Measurements from ENCODE around the gene KRT23.

The KRT23 gene

GRCh38 chr17:40883031-40883430 is 54.4 kb downstream of the KRT23 start:
- no peak for TF ChIP-seq ZNF274 (IDR thresholded peaks at IDR 0.05; ENCODE audit: low read depth, low read length)
- no peak overlapping the region for H3K4me3 ChIP-seq (ENCODE audit: low read length)

- no peak for TF ChIP-seq ZNF274 (IDR thresholded peaks at IDR 0.05; ENCODE audit: low read depth, low read length)
- H3K4me3 ChIP-seq (ENCODE audit: low read length) = no peak overlapping the region
Measured at GRCh38 chr17:40879026-40879425, 58.4 kb downstream of the KRT23 start.

GRCh38 chr17:40878044-40878443 is 59.4 kb downstream of the KRT23 start:
- no peak for TF ChIP-seq ZNF274 (IDR thresholded peaks at IDR 0.05; ENCODE audit: low read depth, low read length)

GRCh38 chr17:40873801-40874200 is 63.6 kb downstream of the KRT23 start:
- H3K4me3 ChIP-seq (ENCODE audit: low read length) = no peak overlapping the region
- no peak for TF ChIP-seq ZNF274 (IDR thresholded peaks at IDR 0.05; ENCODE audit: low read depth, low read length)

More at GRCh38 chr17:40878044-40878443, 59.4 kb downstream of the KRT23 start:
- H3K4me3 ChIP-seq (ENCODE audit: low read length) = no peak overlapping the region

GRCh38 chr17:40873255-40873654 is 64.2 kb downstream of the KRT23 start:
- H3K4me3 ChIP-seq (ENCODE audit: low read length) = no peak overlapping the region
- no peak for TF ChIP-seq ZNF274 (IDR thresholded peaks at IDR 0.05; ENCODE audit: low read depth, low read length)

All from GM08714 (cell line).